Left lung (tissue), 10 donors: ENCODE data around the gene LRRC49. TPM values are rescaled to one million over a fixed set of nuclear protein-coding genes. Genes with fewer than 3 reads are reported as not detected.

Source experiments
- ATAC-seq: fragments of 200-7000 bp; cut with Tn5 transposase; one replicate; pipeline ENCODE4 v1.9.1; 2020; ENCODE audit warnings: moderate library complexity
- DNase-seq, 4 donors: peaks; one replicate each; pipeline ENCODE4 v3.0.0-alpha.2; 2013 to 2020
- H3K27ac ChIP-seq, 2 donors: fragments of 200-600 bp; sonication (generic) in 1 of 2; one replicate each; pipeline versions ENCODE4 v1.5.0 to v1.8.0; 2020 to 2021
- H3K27me3 ChIP-seq, 2 donors: fragments of 200-600 bp; sonication (generic) in 1 of 2; one replicate each; pipeline versions ENCODE4 v1.5.0 to v1.8.0; 2020 to 2021
- H3K36me3 ChIP-seq, 2 donors: fragments of 200-600 bp; sonication (generic) in 1 of 2; one replicate each; pipeline versions ENCODE4 v1.5.0 to v1.8.0; 2020 to 2021
- H3K4me1 ChIP-seq, 2 donors: fragments of 200-600 bp; one replicate each; pipeline ENCODE4 v1.8.0; 2021
- H3K4me3 ChIP-seq, 2 donors: fragments of 200-600 bp; sonication (generic) in 1 of 2; one replicate each; pipeline versions ENCODE4 v1.5.0 to v1.8.0; 2020 to 2021; ENCODE audit warnings: mild to moderate bottlenecking in 1 of 2
- H3K9me3 ChIP-seq, 2 donors: fragments of 200-600 bp; sonication (generic) in 1 of 2; one replicate each; pipeline versions ENCODE4 v1.5.0 to v1.8.0; 2020 to 2021
- intact Hi-C, 2 donors: fragments of 100-400 bp; cut with DNase I; formaldehyde crosslinking; loops; one replicate each; pipeline versions ENCODE4 v1.11.2 to v1.14.2; 2022
- polyA plus RNA-seq, 6 donors: library from polyadenylated mRNA; unstranded; fragments of 120-200 nt; gene quantifications; one replicate each; pipeline ENCODE4 v1.2.1, GENCODE V29; 2013; ENCODE audit not compliant: insufficient read length in 6 of 6
- total RNA-seq, 2 donors: library from RNA; stranded (reverse); fragmentation: NEBNext Ultra II Directional; extraction: Animal tissue kit (Norgen Biotek cat#: 25700); gene quantifications; one replicate each; pipeline ENCODE4 v1.2.1, GENCODE V29; 2021
- TF ChIP-seq, protein P1 (sequence below), 2 donors: fragments of 200-600 bp; sonication (generic) in 1 of 2; IDR thresholded peaks; one replicate each; pipeline versions ENCODE4 v1.5.0 to v1.8.0; 2021; ENCODE audit warnings: antibody characterized with exemption in 2 of 2
- donor health status: DM: no; HTN: yes; CAD: no.
- donor health status: DM: no; HTN: no; CAD: no.

LRRC49 gene
- total and polyA plus RNA-seq, 8 donors = 4.2 to 24.1 (median 19.4) TPM

GRCh38 chr15:71060983-71061382, 168.4 kb downstream of the LRRC49 start:
- H3K36me3 ChIP-seq = no peaks in the 10 kb centered on the region
- ATAC-seq (no peak), DNase-seq (no peak)
- intact Hi-C loops = no loop called here
- no peaks in the 10 kb centered on the region for H3K4me1 ChIP-seq
- H3K4me3 ChIP-seq = no peak overlapping the region
- TF ChIP-seq, protein P1, sequence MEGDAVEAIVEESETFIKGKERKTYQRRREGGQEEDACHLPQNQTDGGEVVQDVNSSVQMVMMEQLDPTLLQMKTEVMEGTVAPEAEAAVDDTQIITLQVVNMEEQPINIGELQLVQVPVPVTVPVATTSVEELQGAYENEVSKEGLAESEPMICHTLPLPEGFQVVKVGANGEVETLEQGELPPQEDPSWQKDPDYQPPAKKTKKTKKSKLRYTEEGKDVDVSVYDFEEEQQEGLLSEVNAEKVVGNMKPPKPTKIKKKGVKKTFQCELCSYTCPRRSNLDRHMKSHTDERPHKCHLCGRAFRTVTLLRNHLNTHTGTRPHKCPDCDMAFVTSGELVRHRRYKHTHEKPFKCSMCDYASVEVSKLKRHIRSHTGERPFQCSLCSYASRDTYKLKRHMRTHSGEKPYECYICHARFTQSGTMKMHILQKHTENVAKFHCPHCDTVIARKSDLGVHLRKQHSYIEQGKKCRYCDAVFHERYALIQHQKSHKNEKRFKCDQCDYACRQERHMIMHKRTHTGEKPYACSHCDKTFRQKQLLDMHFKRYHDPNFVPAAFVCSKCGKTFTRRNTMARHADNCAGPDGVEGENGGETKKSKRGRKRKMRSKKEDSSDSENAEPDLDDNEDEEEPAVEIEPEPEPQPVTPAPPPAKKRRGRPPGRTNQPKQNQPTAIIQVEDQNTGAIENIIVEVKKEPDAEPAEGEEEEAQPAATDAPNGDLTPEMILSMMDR (IDR thresholded peaks at IDR 0.05) = no peak
- no peaks in the 10 kb centered on the region for H3K27me3 ChIP-seq
- H3K9me3 ChIP-seq = peaks cover 0 to 4% of the 10 kb centered on the region in 2 donors
- H3K27ac ChIP-seq = no peak overlapping the region

DNA sequence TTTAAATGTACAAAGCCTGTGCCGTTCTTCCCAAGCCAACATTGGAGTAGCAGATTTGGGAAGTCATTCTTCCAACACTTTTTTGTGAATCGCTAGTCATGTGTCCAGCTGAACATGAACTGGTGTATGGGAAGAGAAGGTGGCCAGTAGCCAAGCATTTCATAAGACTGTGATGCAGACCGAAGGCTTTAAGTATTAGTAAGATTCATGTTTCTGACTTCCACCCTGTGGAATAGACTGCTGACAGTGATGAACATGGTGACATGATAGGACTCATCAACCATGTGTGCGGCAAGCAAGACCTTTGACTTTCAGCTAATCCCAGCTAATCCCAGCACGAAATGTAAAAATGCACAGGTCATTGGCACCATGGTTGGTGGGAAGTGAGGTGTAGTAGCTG, 174.4 kb downstream of the LRRC49 start:
- ATAC-seq (peak; percentile 48), DNase-seq (peak in 2 of 4 donors; percentile 42 to 67)
- intact Hi-C loops = no loop called here
- H3K36me3 ChIP-seq = no peaks in the 10 kb centered on the region
- TF ChIP-seq, protein P1 (IDR thresholded peaks at IDR 0.05) = no peak
- no peaks in the 10 kb centered on the region for H3K9me3 ChIP-seq
- H3K27me3 ChIP-seq = no peaks in the 10 kb centered on the region
- no peaks in the 10 kb centered on the region for H3K4me1 ChIP-seq
- no peak overlapping the region for H3K27ac ChIP-seq
- no peak overlapping the region for H3K4me3 ChIP-seq

DNA sequence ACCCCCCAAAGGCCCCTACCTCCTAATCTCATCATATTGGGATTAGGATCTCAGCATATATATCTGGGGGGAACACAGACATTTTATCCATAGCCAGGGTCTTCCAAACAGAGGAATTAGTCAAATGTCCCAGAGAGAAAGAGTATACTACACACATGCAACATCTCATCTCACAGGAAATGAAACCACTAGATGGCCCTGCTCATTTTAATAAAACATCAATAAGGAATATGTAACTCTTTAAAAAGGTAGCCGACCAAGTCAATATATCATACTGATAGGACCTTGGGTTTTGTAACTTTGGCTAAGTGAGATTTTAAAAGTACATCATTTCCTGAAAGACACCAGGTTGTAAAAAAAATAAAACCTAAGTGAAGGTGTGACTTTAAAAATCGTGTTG, 177.1 kb downstream of the LRRC49 start:
- Histone ChIP-seq H3K36me3 (no peaks in the 10 kb centered on the region), H3K27me3 (no peaks in the 10 kb centered on the region), H3K27ac (no peak overlapping the region), H3K4me3 (no peak overlapping the region), H3K9me3 (no peaks in the 10 kb centered on the region), H3K4me1 (no peaks in the 10 kb centered on the region)
- DNase-seq (no peak), ATAC-seq (no peak)
- TF ChIP-seq, protein P1 (IDR thresholded peaks at IDR 0.05) = no peak
- intact Hi-C loops = no loop called here

DNA sequence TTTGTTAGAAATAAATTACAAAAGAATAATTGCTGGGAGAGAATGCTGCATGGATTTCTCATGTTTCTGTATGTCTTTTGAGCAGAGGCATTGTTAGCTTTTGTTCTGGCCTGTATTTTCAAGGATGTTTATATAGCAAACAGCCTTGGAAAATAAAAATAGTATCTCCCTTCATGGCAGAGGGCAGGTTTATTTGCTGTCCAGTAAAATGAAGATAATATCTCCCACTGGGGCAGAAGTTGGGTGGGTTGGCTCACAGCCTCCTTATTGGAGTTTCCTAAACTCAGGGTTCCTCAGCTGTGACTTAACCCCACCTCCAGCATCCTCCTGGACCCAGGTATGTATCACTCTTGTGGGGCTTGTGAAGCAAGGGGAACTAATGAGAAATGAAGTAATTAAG, 178.9 kb downstream of the LRRC49 start:
- Histone ChIP-seq H3K4me1 (no peaks in the 10 kb centered on the region), H3K9me3 (no peaks in the 10 kb centered on the region), H3K27ac (no peak overlapping the region), H3K4me3 (no peak overlapping the region), H3K36me3 (no peaks in the 10 kb centered on the region), H3K27me3 (no peaks in the 10 kb centered on the region)
- TF ChIP-seq, protein P1 (IDR thresholded peaks at IDR 0.05) = no peak
- intact Hi-C loops = no loop called here
- no peak for DNase-seq
- ATAC-seq = no peak

GRCh38 chr15:71072423-71072822, 179.8 kb downstream of the LRRC49 start:
- DNase-seq = no peak
- H3K4me1 ChIP-seq = no peaks in the 10 kb centered on the region
- no peaks in the 10 kb centered on the region for H3K36me3 ChIP-seq
- ATAC-seq = no peak
- no peak overlapping the region for H3K27ac ChIP-seq
- no peak overlapping the region for H3K4me3 ChIP-seq
- TF ChIP-seq, protein P1 (IDR thresholded peaks at IDR 0.05) = no peak
- H3K9me3 ChIP-seq = peaks cover 0 to 3% of the 10 kb centered on the region in 2 donors
- H3K27me3 ChIP-seq = no peaks in the 10 kb centered on the region
- intact Hi-C loops = no loop called here
